AML-193 (cell line): ENCODE data around the gene SLC22A12.
"Not testable (repeated sequence)": the region's sequence is repeated elsewhere in the genome, so short reads cannot be mapped to it uniquely, and the experiment has no call there.

Experiments used
- DNase-seq, 2 experiments: peaks; one replicate each; lab custom pipeline; 2025; lab: John Stamatoyannopoulos, UW

The SLC22A12 gene

DNA sequence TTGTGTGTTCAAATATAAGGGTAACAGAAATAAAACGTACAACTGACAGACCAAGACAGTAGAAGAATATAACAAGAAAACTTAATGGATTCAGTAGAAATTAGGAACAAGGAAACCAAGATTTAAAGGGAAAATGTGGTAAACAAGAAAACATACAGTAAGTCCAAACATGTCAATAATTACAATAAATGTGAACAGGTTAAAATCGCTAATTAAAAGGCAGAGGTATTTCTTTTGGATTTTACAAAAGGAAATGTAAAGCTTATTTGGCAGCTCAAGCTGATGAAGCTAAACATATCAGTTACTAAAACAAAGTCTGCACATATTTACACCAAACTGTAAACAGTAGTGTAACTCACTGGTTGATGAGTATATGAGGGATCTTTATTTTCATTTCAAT lies 2.3 kb upstream of the SLC22A12 start:
- DNase-seq: no peak

DNA sequence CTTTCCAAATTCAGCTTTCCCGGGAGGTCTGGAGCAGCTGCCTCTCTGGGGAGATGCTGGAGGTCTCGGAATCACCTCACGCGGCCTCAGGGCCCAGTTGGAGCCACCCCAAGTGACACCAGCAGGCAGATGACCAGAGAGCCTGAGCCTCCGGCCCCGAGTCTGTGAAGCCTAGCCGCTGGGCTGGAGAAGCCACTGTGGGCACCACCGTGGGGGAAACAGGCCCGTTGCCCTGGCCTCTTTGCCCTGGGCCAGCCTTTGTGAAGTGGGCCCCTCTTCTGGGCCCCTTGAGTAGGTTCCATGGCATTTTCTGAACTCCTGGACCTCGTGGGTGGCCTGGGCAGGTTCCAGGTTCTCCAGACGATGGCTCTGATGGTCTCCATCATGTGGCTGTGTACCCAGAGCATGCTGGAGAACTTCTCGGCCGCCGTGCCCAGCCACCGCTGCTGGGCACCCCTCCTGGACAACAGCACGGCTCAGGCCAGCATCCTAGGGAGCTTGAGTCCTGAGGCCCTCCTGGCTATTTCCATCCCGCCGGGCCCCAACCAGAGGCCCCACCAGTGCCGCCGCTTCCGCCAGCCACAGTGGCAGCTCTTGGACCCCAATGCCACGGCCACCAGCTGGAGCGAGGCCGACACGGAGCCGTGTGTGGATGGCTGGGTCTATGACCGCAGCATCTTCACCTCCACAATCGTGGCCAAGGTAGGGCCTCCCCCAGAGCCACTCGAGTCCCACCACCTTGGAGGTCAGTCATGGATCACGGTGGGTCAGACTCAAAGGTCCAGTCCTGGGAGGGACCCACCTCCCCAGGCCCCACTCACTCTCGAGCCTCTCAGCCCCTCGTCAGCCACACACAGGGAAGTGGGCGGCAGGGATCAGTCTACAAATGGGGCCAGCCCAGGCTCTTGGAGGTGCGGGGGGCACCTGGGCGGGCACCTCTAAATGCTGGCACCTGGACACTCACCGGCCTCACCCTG lies 525 bp downstream of the SLC22A12 start:
- DNase-seq: no peak

DNA sequence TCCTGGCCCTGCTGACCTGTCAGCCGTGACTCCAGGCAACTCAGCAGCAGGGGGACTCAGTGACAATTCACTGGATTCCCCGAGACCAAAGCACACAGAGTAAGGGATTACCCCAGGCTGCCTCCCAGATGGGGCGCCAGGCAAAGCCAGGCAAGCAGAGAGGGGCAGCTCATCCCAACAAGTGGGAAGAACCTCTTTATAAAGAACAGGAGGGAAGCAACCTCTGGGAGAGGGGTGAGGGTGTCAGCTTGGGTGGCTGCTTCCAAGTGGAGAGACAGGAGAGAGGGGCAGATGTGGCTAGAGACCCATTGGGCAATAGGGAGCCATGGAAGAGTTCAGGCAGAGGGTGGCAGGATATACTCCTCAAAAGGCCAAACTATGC lies 1.2 kb downstream of the SLC22A12 start:
- DNase-seq: no peak

DNA sequence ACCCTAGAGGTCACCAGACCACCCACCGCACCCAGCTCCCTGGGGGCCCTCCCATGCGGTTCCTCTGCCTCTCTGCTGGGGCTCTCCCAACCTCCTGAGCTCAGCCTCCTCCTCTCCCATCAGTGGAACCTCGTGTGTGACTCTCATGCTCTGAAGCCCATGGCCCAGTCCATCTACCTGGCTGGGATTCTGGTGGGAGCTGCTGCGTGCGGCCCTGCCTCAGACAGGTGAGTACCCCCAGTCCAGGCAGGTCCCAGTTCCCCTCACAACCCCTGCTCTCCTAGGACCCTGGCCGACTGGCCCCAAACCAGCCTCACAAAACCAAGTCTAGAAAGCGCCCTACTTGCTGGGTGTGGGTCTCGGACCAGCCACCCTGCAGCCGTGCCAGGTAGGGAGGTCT lies 1.6 kb downstream of the SLC22A12 start:
- no peak for DNase-seq

DNA sequence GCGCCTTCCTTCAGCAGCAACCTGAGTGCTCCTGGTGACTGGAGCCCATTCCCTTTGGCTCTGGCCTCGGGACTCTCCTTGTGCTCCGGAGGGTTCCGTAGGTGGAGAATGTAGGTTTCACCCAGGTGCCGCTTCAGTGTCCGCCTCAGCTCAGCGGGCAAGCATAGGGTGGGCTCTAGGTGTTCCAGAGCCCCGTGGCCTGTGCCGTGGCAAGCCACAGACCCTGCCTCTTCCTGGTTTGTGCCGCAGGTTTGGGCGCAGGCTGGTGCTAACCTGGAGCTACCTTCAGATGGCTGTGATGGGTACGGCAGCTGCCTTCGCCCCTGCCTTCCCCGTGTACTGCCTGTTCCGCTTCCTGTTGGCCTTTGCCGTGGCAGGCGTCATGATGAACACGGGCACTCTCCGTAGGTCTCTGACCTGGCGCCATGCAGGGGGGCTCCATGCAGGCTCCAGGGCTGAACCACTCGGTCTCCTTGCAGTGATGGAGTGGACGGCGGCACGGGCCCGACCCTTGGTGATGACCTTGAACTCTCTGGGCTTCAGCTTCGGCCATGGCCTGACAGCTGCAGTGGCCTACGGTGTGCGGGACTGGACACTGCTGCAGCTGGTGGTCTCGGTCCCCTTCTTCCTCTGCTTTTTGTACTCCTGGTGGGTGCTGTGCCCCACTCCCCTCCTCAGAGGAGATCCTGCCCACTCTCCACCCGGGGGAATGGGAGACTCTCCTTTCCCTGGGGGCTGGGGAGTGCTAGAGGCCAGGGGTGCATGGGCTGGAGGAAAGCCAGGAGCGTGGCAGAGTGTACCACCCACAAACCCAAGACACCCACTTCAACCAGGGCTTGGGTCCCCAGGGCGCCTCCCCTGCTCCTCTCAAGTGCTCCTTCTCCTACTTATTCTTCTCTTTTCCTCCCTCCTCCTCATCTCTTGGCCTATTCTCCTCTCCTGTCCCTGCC lies 2.4 kb downstream of the SLC22A12 start:
- DNase-seq: no peak

- no peak for DNase-seq
Measured at GRCh38 chr11:64594159-64594939, 3.3 kb downstream of the SLC22A12 start.

- DNase-seq: not testable (repeated sequence)
Measured at GRCh38 chr11:64595922-64596321, 4.9 kb downstream of the SLC22A12 start.

- no peak for DNase-seq
Measured at GRCh38 chr11:64597671-64598101, 6.7 kb downstream of the SLC22A12 start.

DNA sequence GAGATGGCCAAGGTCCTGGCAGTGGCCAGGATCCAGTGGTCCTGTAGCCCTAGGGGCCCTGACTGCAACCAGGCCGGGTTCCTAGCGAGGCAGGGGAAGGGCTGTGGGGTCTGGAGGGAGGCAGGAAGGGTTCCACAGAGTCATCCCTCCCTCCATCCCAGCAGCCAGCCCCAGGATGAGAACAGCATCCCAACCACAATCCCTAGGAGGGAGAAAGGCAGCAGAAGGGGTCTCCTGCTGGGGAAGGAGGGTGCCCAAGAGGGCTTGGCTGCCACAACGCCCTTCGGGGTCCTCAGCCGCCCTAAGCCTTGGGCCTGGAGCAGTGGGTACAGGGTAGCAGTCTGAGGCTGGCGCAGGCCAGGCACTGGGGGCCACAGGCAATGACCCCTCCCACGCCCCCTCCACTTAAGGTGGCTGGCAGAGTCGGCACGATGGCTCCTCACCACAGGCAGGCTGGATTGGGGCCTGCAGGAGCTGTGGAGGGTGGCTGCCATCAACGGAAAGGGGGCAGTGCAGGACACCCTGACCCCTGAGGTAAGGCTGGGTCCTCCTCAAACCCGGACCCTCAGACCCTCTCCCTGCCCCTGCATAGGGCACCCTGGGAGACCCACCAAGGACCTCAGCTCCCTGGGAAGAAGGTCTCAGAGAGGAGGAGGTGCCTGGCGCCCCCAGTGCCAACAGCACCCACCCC lies 7.2 kb downstream of the SLC22A12 start:
- no peak for DNase-seq

DNA sequence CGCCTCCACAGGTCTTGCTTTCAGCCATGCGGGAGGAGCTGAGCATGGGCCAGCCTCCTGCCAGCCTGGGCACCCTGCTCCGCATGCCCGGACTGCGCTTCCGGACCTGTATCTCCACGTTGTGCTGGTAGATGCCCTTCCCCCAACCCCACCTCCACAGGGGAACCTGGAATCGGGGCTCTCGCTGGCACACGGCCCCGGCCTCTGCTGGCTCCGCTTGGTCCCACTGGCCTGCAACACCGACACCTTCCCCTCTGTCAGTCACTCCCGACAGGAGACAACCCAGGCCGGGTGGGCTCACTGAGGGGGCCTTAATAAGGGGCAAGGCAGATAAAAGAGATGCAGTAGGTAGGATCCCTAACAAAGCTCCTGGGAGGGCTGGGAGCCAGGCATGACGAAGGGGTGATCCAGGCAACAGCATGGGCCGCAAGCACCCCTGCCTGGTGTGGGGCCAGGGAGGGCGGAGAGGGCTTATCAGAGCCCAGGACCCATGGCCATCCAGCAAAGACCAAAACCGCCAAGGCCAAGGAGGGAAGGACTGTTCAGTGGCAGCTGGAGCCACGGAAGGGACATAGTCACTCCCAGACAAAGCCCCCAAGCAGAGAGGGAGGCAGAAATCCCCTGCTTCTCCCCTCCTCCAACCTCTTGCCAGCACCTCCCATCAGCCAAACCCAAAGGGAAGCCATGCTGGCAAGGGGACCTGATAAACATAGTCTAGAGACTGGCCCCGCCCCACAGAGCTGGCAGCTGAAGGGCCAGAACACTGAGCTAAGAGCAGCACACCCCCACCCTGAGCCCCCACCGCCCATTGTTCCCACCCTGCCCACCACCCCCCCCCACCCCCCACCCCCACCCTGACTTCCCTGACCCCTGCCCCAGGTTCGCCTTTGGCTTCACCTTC lies 8.0 kb downstream of the SLC22A12 start:
- no peak for DNase-seq

DNA sequence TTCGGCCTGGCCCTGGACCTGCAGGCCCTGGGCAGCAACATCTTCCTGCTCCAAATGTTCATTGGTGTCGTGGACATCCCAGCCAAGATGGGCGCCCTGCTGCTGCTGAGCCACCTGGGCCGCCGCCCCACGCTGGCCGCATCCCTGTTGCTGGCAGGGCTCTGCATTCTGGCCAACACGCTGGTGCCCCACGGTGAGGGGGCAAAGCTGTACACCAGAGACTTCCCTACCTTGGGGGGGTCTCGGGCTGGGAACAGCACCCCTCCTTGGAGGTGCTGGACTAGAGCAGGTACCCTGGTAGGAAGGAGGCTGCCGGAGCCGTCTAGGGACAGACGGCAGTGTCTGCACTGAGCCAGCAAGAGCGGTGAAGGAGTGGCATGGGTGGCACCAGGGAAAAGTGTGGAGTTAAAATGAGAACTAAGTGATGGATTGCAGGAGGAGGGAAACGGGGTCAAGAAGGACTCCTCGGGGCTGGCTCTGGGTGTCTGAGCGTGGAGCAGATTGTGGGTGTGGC lies 8.7 kb downstream of the SLC22A12 start:
- no peak for DNase-seq

- DNase-seq: no peak
Measured at GRCh38 chr11:64600281-64600992, 9.4 kb downstream of the SLC22A12 start.

DNA sequence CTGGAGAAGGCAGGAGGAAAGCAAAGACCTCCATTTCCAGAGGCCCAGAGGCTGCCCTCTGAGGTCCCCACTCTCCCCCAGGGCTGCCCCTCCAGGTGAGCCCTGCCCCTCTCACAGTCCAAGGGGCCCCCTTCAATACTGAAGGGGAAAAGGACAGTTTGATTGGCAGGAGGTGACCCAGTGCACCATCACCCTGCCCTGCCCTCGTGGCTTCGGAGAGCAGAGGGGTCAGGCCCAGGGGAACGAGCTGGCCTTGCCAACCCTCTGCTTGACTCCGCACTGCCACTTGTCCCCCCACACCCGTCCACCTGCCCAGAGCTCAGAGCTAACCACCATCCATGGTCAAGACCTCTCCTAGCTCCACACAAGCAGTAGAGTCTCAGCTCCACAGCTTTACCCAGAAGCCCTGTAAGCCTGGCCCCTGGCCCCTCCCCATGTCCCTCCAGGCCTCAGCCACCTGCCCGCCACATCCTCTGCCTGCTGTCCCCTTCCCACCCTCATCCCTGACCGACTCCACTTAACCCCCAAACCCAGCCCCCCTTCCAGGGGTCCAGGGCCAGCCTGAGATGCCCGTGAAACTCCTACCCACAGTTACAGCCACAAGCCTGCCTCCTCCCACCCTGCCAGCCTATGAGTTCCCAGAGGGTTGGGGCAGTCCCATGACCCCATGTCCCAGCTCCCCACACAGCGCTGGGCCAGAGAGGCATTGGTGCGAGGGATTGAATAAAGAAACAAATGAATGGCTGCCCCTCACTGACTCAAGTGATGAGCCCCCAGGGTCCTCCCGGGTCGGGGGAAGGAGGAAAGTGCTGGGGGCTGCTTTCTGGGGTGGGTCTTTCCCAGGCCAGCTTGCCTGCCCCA lies 10.8 kb downstream of the SLC22A12 start:
- no peak for DNase-seq

DNA sequence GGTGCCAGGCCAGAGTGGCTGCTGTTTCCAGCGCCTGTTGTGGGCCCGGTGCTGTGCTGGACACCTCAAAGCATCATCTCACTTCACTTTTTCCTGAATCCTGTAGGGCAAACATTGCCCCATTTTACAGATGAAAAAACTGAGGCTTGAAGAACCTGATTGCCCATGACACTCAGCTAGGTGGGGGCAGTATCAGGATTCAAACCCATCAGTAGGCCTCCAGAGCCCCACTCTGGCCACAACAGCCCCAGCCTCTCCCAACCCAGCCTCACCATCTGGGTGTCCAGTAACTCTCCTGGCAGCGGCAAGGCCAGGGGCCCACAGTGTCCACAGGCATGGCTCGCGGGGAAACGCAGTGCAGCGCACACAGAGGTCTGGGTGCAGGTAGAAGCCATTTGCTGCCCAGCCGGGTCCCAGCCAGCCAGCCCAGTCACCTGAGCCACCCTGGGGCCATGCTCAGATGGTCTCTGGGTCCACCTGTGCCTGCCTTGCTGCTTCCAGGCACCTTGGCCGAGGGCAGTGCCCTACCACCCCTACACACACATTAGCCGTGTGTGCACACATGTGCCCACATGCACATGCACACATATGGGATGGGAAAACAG lies 11.5 kb downstream of the SLC22A12 start:
- DNase-seq: no peak

DNA sequence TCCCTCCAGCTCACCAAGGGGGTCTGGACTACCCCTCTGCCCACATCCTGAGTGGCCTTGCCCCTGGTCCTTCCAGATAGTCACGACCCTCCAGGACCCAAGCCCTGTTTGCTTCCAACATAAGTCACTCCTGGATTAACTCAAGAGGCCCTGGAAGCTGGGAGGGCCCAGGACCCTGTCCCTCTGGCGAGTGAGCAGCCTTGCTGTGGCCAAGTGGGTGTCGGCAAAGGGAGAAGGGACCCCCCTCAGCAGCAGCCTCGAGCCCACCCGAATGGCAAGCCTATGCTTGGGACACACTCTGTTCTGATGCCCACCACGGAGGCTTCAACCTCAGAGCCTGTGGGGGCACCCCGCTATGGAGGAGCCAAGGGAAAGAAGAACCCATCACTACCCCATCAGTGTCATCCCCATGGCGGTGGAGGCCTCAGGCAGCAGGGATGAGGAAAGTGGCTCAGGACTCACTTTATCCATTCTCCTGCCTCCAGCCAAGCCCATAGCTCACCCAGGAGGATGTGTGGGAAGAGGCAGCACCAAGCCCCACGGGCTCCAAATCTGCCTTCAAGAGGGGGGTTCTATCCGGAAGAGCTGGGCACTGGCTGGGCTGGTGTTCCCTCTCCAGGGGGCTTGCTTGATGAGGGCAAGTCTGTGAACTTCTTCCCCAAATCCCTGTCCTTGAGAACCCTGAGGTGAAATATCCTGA lies 12.5 kb downstream of the SLC22A12 start:
- no peak for DNase-seq

GRCh38 chr11:64604458-64605243 lies 13.6 kb downstream of the SLC22A12 start:
- DNase-seq: no peak

DNA sequence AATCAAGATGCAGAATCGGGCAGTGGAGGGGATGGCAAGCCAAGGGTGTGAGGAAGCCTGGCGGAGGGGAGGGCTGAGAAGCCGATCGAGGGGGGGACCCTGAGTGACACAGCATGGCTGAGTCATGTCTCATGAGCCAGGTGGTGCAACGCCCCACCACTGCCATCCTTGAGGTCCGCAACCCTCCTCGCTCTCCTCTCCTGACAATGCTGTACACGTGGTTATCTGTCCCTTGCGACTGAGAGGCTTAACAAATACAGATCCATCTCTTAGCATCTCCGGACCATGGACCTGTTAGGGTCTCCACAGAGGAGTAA lies 14.2 kb downstream of the SLC22A12 start:
- no peak for DNase-seq
